ENCODE data around the gene PKNOX2. TPM values are rescaled to one million over a fixed set of nuclear protein-coding genes. Genes with fewer than 3 reads are reported as not detected.

Gene PKNOX2
- total RNA-seq, 3 donors from 2014 or later, result 0.38 TPM; not detected in 2

DNA sequence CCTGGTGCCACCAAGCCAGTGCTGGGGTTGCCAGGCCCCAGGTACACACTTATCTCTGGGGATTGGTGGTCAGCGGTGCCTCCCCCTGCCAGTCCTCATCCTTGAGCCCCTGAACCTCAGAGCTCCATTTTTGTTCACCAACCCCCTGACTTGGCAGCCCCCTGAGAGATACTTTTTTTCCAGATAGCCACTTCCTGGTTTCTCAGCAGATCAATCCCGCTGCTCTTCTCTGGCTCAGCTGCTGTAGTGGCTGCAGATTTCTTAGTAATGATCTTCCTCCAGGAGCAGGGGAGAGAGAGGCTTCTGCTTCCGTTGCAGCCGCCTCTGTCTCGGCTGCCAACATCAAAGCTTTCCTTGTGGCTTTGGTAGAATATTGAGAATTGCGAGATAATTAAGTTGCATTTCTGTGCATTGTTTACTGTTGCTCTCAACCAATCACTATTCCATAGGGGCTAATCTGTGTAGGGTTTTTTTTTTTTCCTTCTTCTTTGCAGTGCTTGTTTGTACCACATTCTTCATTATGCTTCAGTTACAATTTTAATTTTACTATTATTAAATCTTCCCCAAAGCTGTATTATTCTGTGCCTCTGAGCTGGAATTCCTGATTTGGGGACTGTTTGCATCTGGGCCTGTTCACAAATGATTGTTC is 92.1 kb downstream of the PKNOX2 start:
- Mint-ChIP-seq H3K36me3 (ENCODE audit: insufficient read depth) (no peaks in the 10 kb centered on the region), H3K4me3 (no peak overlapping the region), H3K27me3 (ENCODE audit: low read depth) (peaks cover 12% of the 10 kb centered on the region), H3K4me1 (ENCODE audit: low read depth) (no peaks in the 10 kb centered on the region), H3K9me3 (no peaks in the 10 kb centered on the region)
- ATAC-seq (no peak), DNase-seq (no peak)

- H3K27me3 Mint-ChIP-seq (ENCODE audit: low read depth), result peaks cover 17% of the 10 kb centered on the region
- no peak for ATAC-seq
These were observed 92.6 kb downstream of the PKNOX2 start for GRCh38 chr11:125257190-125257579.

DNA sequence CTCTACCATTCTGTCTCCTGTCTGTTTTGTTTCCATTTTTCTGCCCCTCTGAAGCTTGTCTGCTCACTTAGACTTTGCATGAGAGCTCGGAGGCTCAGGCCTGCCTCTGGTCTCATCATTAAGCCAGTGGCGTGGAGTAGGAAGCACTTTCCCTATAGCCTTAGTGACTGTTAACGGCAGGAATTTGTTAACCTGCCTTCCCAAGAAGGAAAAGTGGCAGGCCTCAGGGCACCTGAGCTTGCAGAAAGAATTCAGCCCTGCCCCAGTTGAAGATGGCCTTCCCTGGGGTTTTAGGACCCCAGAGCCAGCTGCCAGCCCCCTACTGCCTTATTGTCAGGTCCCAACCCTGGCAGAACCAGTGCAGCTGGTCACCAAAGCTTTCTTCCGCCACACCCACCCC is 93.2 kb downstream of the PKNOX2 start:
- Mint-ChIP-seq H3K27me3 (ENCODE audit: low read depth) (peaks cover 22% of the 10 kb centered on the region), H3K9me3 (no peaks in the 10 kb centered on the region), H3K4me3 (no peak overlapping the region), H3K36me3 (ENCODE audit: insufficient read depth) (no peaks in the 10 kb centered on the region), H3K4me1 (ENCODE audit: low read depth) (no peaks in the 10 kb centered on the region)
- no peak for DNase-seq
- ATAC-seq, result no peak

More at GRCh38 chr11:125257190-125257579, 92.6 kb downstream of the PKNOX2 start:
- no peak for DNase-seq
- no peak overlapping the region for H3K4me3 Mint-ChIP-seq
- H3K4me1 Mint-ChIP-seq (ENCODE audit: low read depth), result no peaks in the 10 kb centered on the region
- no peaks in the 10 kb centered on the region for H3K9me3 Mint-ChIP-seq
- no peaks in the 10 kb centered on the region for H3K36me3 Mint-ChIP-seq (ENCODE audit: insufficient read depth)

DNA sequence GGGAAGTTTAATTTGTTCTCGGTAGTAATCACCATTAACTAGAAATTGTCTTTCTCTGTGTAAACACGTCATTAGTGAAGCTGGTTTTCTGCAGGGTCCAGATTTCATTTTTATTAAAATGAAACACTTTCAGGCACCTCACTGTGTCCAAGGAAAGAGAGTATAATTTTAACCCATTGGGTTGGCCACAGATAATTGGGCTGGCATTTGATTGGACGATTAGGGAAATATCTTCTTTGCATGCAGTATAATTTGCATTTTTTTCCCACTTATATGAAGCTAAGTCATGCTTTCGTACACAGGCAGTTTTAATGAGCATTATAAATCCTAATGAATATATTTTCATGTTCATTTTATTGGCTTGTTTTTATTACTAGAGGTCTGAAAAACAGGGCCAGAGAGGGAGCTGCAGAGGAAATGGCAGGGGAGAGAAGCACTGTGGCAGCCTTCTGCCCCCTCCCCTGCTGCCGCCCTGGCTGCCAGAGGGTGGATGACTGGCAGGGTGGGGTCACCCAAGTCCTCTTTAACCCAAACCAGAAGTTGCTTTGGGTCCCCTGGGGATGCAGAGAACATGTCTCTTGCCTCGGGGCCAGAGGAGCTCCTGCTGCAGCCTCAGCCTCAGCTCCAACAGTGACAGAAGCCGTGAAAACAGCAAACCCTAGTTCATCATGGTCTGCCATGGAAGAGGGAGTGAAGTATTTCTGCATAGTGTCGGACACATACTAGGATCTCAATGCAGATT is 93.9 kb downstream of the PKNOX2 start:
- Mint-ChIP-seq H3K36me3 (ENCODE audit: insufficient read depth) (no peaks in the 10 kb centered on the region), H3K4me1 (ENCODE audit: low read depth) (no peaks in the 10 kb centered on the region), H3K9me3 (no peaks in the 10 kb centered on the region), H3K4me3 (no peak overlapping the region), H3K27me3 (ENCODE audit: low read depth) (peaks cover 27% of the 10 kb centered on the region)
- ATAC-seq (no peak), DNase-seq (no peak)

- peaks cover 41% of the 10 kb centered on the region for H3K27me3 Mint-ChIP-seq (ENCODE audit: low read depth)
- no peak for ATAC-seq
- DNase-seq, result no peak
These were observed 97.0 kb downstream of the PKNOX2 start for GRCh38 chr11:125261588-125261987.

DNA sequence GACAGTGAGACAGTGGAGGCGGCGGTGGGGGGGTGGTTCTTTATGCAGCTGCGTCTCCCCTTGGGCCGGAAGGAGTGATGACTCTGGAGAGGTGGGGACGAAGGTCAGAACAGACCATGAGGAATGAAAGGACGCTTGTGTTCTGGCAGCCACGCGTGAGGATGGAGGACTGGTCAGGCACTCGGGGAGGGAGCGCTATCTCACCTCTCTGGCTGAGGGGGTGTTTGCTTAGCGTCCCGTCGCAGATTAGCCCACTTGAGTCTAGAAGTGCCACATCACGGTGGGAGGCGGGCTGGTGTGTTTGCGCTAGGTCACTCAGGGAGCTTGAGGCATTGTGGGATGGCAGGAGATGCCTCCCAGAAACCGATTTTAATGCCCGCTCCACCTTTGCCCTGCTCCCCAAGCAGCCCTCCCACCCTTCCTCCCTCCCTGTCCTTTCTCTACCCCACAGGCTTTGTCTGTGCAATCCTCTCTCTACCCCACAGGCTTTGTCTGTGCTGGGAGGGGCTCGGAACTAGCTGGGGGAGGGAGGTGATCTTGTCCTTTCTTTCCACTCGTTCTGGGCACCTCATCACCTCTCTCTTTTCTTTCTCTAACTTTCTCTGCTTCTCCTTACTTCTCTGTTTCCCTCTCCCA is 97.8 kb downstream of the PKNOX2 start:
- H3K36me3 Mint-ChIP-seq (ENCODE audit: insufficient read depth), result no peaks in the 10 kb centered on the region
- peaks cover 39% of the 10 kb centered on the region for H3K27me3 Mint-ChIP-seq (ENCODE audit: low read depth)
- DNase-seq, result no peak
- no peak for ATAC-seq
- no peaks in the 10 kb centered on the region for H3K9me3 Mint-ChIP-seq
- no peak overlapping the region for H3K4me3 Mint-ChIP-seq
- no peaks in the 10 kb centered on the region for H3K4me1 Mint-ChIP-seq (ENCODE audit: low read depth)

More at GRCh38 chr11:125261588-125261987, 97.0 kb downstream of the PKNOX2 start:
- Mint-ChIP-seq H3K9me3 (no peaks in the 10 kb centered on the region), H3K4me3 (no peak overlapping the region), H3K4me1 (ENCODE audit: low read depth) (no peaks in the 10 kb centered on the region), H3K36me3 (ENCODE audit: insufficient read depth) (no peaks in the 10 kb centered on the region)

DNA sequence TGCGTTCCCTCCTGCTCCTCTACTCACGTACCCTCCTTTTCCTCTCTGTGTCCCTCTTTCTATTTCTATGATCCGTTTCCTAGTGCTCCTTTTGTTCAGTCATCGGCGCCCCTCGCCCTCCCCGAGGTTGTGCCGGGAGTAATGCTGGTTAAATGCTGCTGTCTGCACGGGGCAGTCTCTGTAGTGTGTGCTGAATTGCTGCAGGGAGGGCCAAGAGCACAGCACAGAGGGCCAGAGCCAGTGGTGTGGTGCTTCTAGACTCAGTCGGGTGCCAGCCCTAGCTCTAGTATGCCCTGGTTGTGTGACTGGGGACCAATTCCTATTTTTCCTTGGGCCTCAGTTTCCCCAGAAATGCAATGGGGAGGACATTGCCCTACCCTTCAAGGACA is 98.3 kb downstream of the PKNOX2 start:
- Mint-ChIP-seq H3K27me3 (ENCODE audit: low read depth) (peaks cover 39% of the 10 kb centered on the region), H3K4me1 (ENCODE audit: low read depth) (no peaks in the 10 kb centered on the region), H3K9me3 (no peaks in the 10 kb centered on the region), H3K36me3 (ENCODE audit: insufficient read depth) (no peaks in the 10 kb centered on the region), H3K4me3 (no peak overlapping the region)
- ATAC-seq (no peak), DNase-seq (no peak)

DNA sequence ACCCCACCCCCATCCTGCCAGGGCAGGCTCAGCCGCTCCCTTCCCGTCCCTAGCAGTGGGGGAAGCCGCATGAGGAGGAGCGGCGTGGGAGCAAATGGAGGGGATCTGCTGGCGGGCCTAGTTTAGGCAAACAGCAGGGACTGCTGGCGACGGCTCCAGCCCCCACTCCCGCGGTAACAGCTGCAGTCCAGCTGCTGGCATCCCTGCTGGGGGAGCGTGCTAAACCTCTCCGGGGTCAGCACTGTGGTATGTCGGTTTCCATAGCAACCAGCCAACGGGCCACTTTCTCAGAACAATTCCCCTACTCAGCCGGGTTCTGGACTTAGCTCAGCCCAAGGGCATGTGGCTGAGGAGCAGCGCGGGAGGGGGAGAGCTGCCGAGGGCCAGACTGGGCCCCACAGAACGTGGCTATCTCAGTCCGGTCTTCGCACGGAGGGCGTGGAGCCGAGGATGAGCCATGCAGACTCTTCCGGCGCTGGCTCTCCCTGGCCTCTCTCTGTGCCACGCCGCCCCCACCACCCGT is 98.8 kb downstream of the PKNOX2 start:
- H3K27me3 Mint-ChIP-seq (ENCODE audit: low read depth), result peaks cover 39% of the 10 kb centered on the region
- no peaks in the 10 kb centered on the region for H3K9me3 Mint-ChIP-seq
- H3K36me3 Mint-ChIP-seq (ENCODE audit: insufficient read depth), result no peaks in the 10 kb centered on the region
- H3K4me3 Mint-ChIP-seq, result no peak overlapping the region
- DNase-seq (no peak), ATAC-seq (no peak)
- H3K4me1 Mint-ChIP-seq (ENCODE audit: low read depth), result no peaks in the 10 kb centered on the region

- DNase-seq, result no peak
- peaks cover 38% of the 10 kb centered on the region for H3K27me3 Mint-ChIP-seq (ENCODE audit: low read depth)
- no peak overlapping the region for H3K4me3 Mint-ChIP-seq
- H3K36me3 Mint-ChIP-seq (ENCODE audit: insufficient read depth), result no peaks in the 10 kb centered on the region
- ATAC-seq, result no peak
- H3K9me3 Mint-ChIP-seq, result no peaks in the 10 kb centered on the region
- no peaks in the 10 kb centered on the region for H3K4me1 Mint-ChIP-seq (ENCODE audit: low read depth)
These were observed 99.8 kb downstream of the PKNOX2 start for GRCh38 chr11:125264100-125265022.

- DNase-seq (no peak), ATAC-seq (no peak)
- H3K27me3 Mint-ChIP-seq (ENCODE audit: low read depth), result peaks cover 22% of the 10 kb centered on the region
- H3K36me3 Mint-ChIP-seq (ENCODE audit: insufficient read depth), result no peaks in the 10 kb centered on the region
- H3K4me1 Mint-ChIP-seq (ENCODE audit: low read depth), result no peaks in the 10 kb centered on the region
- H3K9me3 Mint-ChIP-seq, result no peaks in the 10 kb centered on the region
- no peak overlapping the region for H3K4me3 Mint-ChIP-seq
These were observed 103.0 kb downstream of the PKNOX2 start for GRCh38 chr11:125267548-125267947.

DNA sequence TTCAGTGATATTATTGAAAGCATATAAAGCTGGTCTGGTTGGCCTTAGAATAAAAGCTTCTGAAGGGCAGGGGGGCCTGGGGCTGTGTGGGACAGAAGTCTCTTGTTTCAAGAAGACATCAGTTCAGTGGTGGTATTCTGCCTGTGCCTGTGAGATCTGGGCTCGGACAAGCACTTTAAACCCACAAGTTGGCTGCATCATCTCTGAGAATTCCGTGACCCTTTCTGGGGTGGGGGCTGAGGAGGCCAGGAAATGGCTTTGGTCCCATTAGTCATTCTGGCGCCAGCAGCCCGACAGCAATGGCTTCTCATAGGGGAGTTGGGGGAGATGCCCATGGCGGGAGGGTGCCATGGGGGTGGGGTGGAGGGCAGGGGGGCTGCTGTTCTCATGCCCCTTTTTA is 104.1 kb downstream of the PKNOX2 start:
- Mint-ChIP-seq H3K36me3 (ENCODE audit: insufficient read depth) (no peaks in the 10 kb centered on the region), H3K4me1 (ENCODE audit: low read depth) (no peaks in the 10 kb centered on the region), H3K9me3 (no peaks in the 10 kb centered on the region), H3K27me3 (ENCODE audit: low read depth) (peaks cover 16% of the 10 kb centered on the region), H3K4me3 (no peak overlapping the region)
- ATAC-seq (no peak), DNase-seq (no peak)

DNA sequence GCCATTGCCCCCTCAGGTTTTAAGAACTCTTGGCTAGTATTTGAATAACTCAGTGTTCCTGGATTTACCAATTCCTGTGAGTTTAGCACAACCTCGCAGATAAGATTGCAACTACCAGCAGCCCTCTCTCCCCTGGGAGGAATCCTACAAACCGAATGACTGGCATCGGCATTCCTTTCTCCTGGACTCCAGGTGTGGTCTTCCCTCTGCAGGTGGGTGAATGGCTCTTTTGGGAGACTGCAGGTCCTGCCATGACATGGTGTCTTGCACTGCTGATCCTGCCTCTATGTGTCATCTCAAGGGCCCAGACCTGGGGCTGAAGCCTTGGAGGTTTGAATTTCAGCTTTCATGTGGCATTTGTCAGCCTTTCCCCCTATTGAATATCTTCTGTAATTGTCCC is 105.6 kb downstream of the PKNOX2 start:
- Mint-ChIP-seq H3K4me1 (ENCODE audit: low read depth) (no peaks in the 10 kb centered on the region), H3K4me3 (no peak overlapping the region), H3K27me3 (ENCODE audit: low read depth) (peaks cover 6% of the 10 kb centered on the region), H3K36me3 (ENCODE audit: insufficient read depth) (no peaks in the 10 kb centered on the region), H3K9me3 (no peaks in the 10 kb centered on the region)
- DNase-seq, result no peak
- no peak for ATAC-seq

GRCh38 chr11:125270711-125271110 is 106.2 kb downstream of the PKNOX2 start:
- no peak for DNase-seq
- Mint-ChIP-seq H3K36me3 (ENCODE audit: insufficient read depth) (no peaks in the 10 kb centered on the region), H3K9me3 (no peaks in the 10 kb centered on the region), H3K4me1 (ENCODE audit: low read depth) (no peaks in the 10 kb centered on the region), H3K27me3 (ENCODE audit: low read depth) (peaks cover 3% of the 10 kb centered on the region), H3K4me3 (no peak overlapping the region)
- no peak for ATAC-seq
